Stimulated activated CD8-positive, alpha-beta memory T cell treated with anti-CD3 and anti-CD28 coated beads, Interleukin-12 subunit alpha, Interleukin-12 subunit beta, amount 100 ng/mL, for 1 hour (primary cell): ENCODE results near the gene PLD5.
"Not testable (repeated sequence)": the region's sequence is repeated elsewhere in the genome, so short reads cannot be mapped to it uniquely, and the experiment has no call there.

Experiments
- DNase-seq: peaks from one replicate; pipeline ENCODE4 v3.0.0-alpha.2; 2020; ENCODE audit warnings: low read depth

The PLD5 gene

GRCh38 chr1:242162140-242162539, 362.4 kb downstream of the PLD5 start:
- DNase-seq, result no peak

- DNase-seq, result no peak
Observed at GRCh38 chr1:242147096-242147976, 377.2 kb downstream of the PLD5 start.

- no peak for DNase-seq
Observed at GRCh38 chr1:242146652-242147051, 377.8 kb downstream of the PLD5 start.

- DNase-seq, result no peak
Observed at GRCh38 chr1:242140836-242141235, 383.7 kb downstream of the PLD5 start.

GRCh38 chr1:242139986-242140385, 384.5 kb downstream of the PLD5 start:
- DNase-seq, result no peak

GRCh38 chr1:242139442-242139841, 385.1 kb downstream of the PLD5 start:
- no peak for DNase-seq

GRCh38 chr1:242133796-242134195, 390.7 kb downstream of the PLD5 start:
- no peak for DNase-seq

- no peak for DNase-seq
Observed at GRCh38 chr1:242133351-242133750, 391.1 kb downstream of the PLD5 start.

GRCh38 chr1:242132121-242132817, 392.2 kb downstream of the PLD5 start:
- DNase-seq, result no peak

GRCh38 chr1:242128951-242129502, 395.5 kb downstream of the PLD5 start:
- DNase-seq, result no peak

- DNase-seq, result no peak
Observed at GRCh38 chr1:242120432-242120831, 404.1 kb downstream of the PLD5 start.

GRCh38 chr1:242100921-242101320, 423.6 kb downstream of the PLD5 start:
- no peak for DNase-seq

GRCh38 chr1:242097283-242097682, 427.2 kb downstream of the PLD5 start:
- not testable (repeated sequence) for DNase-seq

GRCh38 chr1:242093116-242093515, 431.4 kb downstream of the PLD5 start:
- no peak for DNase-seq

GRCh38 chr1:242089911-242090310, 434.6 kb downstream of the PLD5 start:
- DNase-seq, result no peak

- DNase-seq, result no peak
Observed at GRCh38 chr1:242088875-242089274, 435.6 kb downstream of the PLD5 start.

GRCh38 chr1:242086706-242087105, 437.8 kb downstream of the PLD5 start:
- no peak for DNase-seq

GRCh38 chr1:242086093-242086492, 438.4 kb downstream of the PLD5 start:
- DNase-seq, result no peak

GRCh38 chr1:242083742-242084141, 440.8 kb downstream of the PLD5 start:
- DNase-seq, result no peak

GRCh38 chr1:242081446-242081845, 443.1 kb downstream of the PLD5 start:
- DNase-seq, result no peak

- DNase-seq, result no peak
Observed at GRCh38 chr1:242065813-242066212, 458.7 kb downstream of the PLD5 start.

GRCh38 chr1:242062271-242062670, 462.2 kb downstream of the PLD5 start:
- DNase-seq, result no peak

GRCh38 chr1:242059976-242060375, 464.5 kb downstream of the PLD5 start:
- DNase-seq, result no peak
